H9 (cell line): ENCODE measurements around the gene PCBP2. TPM values are rescaled to one million over a fixed set of nuclear protein-coding genes. Genes with fewer than 3 reads are reported as not detected.

Experiments
- DNase-seq: peaks from one replicate; pipeline ENCODE4 v3.0.0-alpha.2; 2017
- H2AFZ ChIP-seq: one replicate; pipeline ENCODE4 v1.6.1; 2013; ENCODE audit warnings: mild to moderate bottlenecking, low read length, control low read depth, moderate library complexity
- H2AK5ac ChIP-seq: 2 replicates; pipeline ENCODE4 v1.6.1; 2013; ENCODE audit warnings: low read length, control low read depth, mixed read lengths; ENCODE audit not compliant: insufficient read length
- H2BK120ac ChIP-seq: one replicate; pipeline ENCODE4 v1.6.1; 2013; ENCODE audit warnings: low read depth, mild to moderate bottlenecking, low read length, control low read depth, inconsistent platforms; ENCODE audit not compliant: poor library complexity, severe bottlenecking
- H2BK12ac ChIP-seq: 2 replicates; pipeline ENCODE4 v1.6.1; 2013; ENCODE audit warnings: low read length, control low read depth, mixed read lengths, low read depth; ENCODE audit not compliant: insufficient read length
- H2BK15ac ChIP-seq: 2 replicates; pipeline ENCODE4 v1.6.1; 2013; ENCODE audit warnings: low read depth, low read length, control low read depth
- H2BK20ac ChIP-seq: one replicate; pipeline ENCODE4 v1.6.1; 2013; ENCODE audit warnings: low read depth, mild to moderate bottlenecking, low read length, control low read depth, inconsistent platforms; ENCODE audit not compliant: poor library complexity, severe bottlenecking
- H2BK5ac ChIP-seq: 2 replicates; pipeline ENCODE4 v1.6.1; 2013; ENCODE audit warnings: low read length, control low read depth, mixed read lengths; ENCODE audit not compliant: insufficient read length
- H3K14ac ChIP-seq: 2 replicates; pipeline ENCODE4 v1.6.1; 2013; ENCODE audit warnings: low read length, control low read depth; ENCODE audit not compliant: insufficient read depth
- H3K18ac ChIP-seq: 2 replicates; pipeline ENCODE4 v1.6.1; 2013; ENCODE audit warnings: low read depth, mild to moderate bottlenecking, mixed read lengths, low read length, control low read depth; ENCODE audit not compliant: insufficient read length
- H3K23ac ChIP-seq: 2 replicates; pipeline ENCODE4 v1.6.1; 2013; ENCODE audit warnings: low read length, control low read depth, mixed read lengths, low read depth; ENCODE audit not compliant: insufficient read length
- H3K23me2 ChIP-seq: 2 replicates; pipeline ENCODE4 v1.6.1; 2013; ENCODE audit warnings: low read depth, mild to moderate bottlenecking, mixed read lengths, low read length, control low read depth; ENCODE audit not compliant: insufficient read length, poor library complexity, severe bottlenecking
- H3K27ac ChIP-seq: 2 replicates; pipeline ENCODE4 v1.5.1; 2013; ENCODE audit warnings: low read length, control low read depth, mixed read lengths, low read depth; ENCODE audit not compliant: insufficient read length
- H3K27me3 ChIP-seq: 2 replicates; pipeline ENCODE4 v1.6.1; 2013; ENCODE audit warnings: low read length, control low read depth, inconsistent platforms; ENCODE audit not compliant: insufficient read depth
- H3K4ac ChIP-seq: 2 replicates; pipeline ENCODE4 v1.6.1; 2013; ENCODE audit warnings: low read depth, mild to moderate bottlenecking, control low read depth, inconsistent platforms, low read length, moderate library complexity
- H3K4me1 ChIP-seq: 2 replicates; pipeline ENCODE4 v1.6.1; 2013; ENCODE audit warnings: low read length, control low read depth, inconsistent platforms; ENCODE audit not compliant: insufficient read depth
- H3K4me2 ChIP-seq: 2 replicates; pipeline ENCODE4 v1.6.1; 2013; ENCODE audit warnings: low read length, control low read depth, mixed read lengths; ENCODE audit not compliant: insufficient read length, insufficient read depth
- H3K56ac ChIP-seq: 2 replicates; pipeline ENCODE4 v1.6.1; 2013; ENCODE audit warnings: low read depth, mild to moderate bottlenecking, mixed read lengths, low read length, control low read depth; ENCODE audit not compliant: insufficient read length
- H3K79me1 ChIP-seq: 2 replicates; pipeline ENCODE4 v1.6.1; 2013; ENCODE audit warnings: low read depth, mild to moderate bottlenecking, moderate library complexity, low read length, control low read depth, inconsistent platforms; ENCODE audit not compliant: insufficient read depth, poor library complexity, severe bottlenecking
- H3K79me2 ChIP-seq: 2 replicates; pipeline ENCODE4 v1.6.1; 2013; ENCODE audit warnings: low read length, control low read depth, inconsistent platforms; ENCODE audit not compliant: insufficient read depth
- H3K9ac ChIP-seq: 2 replicates; pipeline ENCODE4 v1.6.1; 2013; ENCODE audit warnings: low read length, control low read depth, mixed read lengths; ENCODE audit not compliant: insufficient read length; ENCODE audit errors: extremely low read depth
- H3K9me3 ChIP-seq: one replicate; pipeline ENCODE4 v1.6.1; 2013; ENCODE audit warnings: low read depth, low read length, inconsistent platforms; ENCODE audit not compliant: control insufficient read depth
- H3T11ph ChIP-seq: one replicate; pipeline ENCODE4 v1.6.1; 2013; ENCODE audit warnings: mild to moderate bottlenecking, low read length, control low read depth, inconsistent platforms
- H4K20me1 ChIP-seq: one replicate; pipeline ENCODE4 v1.6.1; 2013; ENCODE audit not compliant: control insufficient read depth, insufficient read length, insufficient read depth
- H4K5ac ChIP-seq: 2 replicates; pipeline ENCODE4 v1.6.1; 2013; ENCODE audit warnings: low read depth, mild to moderate bottlenecking, mixed read lengths, low read length, control low read depth; ENCODE audit not compliant: insufficient read length
- H4K8ac ChIP-seq: replicated peaks from 2 replicates; pipeline ENCODE4 v1.6.1; 2013; ENCODE audit warnings: low read length, control low read depth, mixed read lengths, low read depth; ENCODE audit not compliant: insufficient read length
- H4K91ac ChIP-seq: 2 replicates; pipeline ENCODE4 v1.6.1; 2013; ENCODE audit warnings: low read depth, mild to moderate bottlenecking, moderate library complexity, mixed read lengths, low read length, control low read depth; ENCODE audit not compliant: insufficient read length
- H3K27ac Mint-ChIP-seq, 3 experiments: 2 replicates in 2 of 3; 3 replicates in 1 of 3; pipeline ENCODE4 v1.8.0; 2020 to 2021; ENCODE audit warnings: mixed read lengths in 3 of 3, mild to moderate bottlenecking in 1 of 3, moderate library complexity in 1 of 3
- H3K27me3 Mint-ChIP-seq: 2 replicates; pipeline ENCODE4 v1.8.0; 2021; ENCODE audit warnings: low read depth, mild to moderate bottlenecking, moderate library complexity, mixed read lengths
- H3K36me3 Mint-ChIP-seq, 3 experiments: 2 replicates in 2 of 3; 3 replicates in 1 of 3; pipeline ENCODE4 v1.8.0; 2020 to 2021; ENCODE audit warnings: low read depth in 3 of 3, mixed read lengths in 3 of 3; ENCODE audit not compliant: insufficient read depth in 1 of 3
- H3K4me1 Mint-ChIP-seq, 2 experiments: 2 replicates each; pipeline ENCODE4 v1.8.0; 2020; ENCODE audit warnings: mixed read lengths in 2 of 2
- H3K4me3 Mint-ChIP-seq, 2 experiments: 2 replicates in 1 of 2; 3 replicates in 1 of 2; pipeline ENCODE4 v1.8.0; 2020 to 2021; ENCODE audit warnings: mild to moderate bottlenecking in 2 of 2, mixed read lengths in 2 of 2, moderate library complexity in 1 of 2
- H3K9me3 Mint-ChIP-seq, 2 experiments: 2 replicates in 1 of 2; 3 replicates in 1 of 2; pipeline ENCODE4 v1.8.0; 2020; ENCODE audit warnings: mild to moderate bottlenecking in 2 of 2, mixed read lengths in 2 of 2, moderate library complexity in 1 of 2
- CTCF ChIP-seq: fragments of 200-600 bp; sonication (generic); conservative IDR thresholded peaks from 3 replicates; pipeline ENCODE4 v1.8.0; 2021; ENCODE audit warnings: antibody characterized with exemption, mild to moderate bottlenecking
- WGBS: extraction: QIAGEN DNeasy Blood & Tissue Kit; methylation state at CpG from one replicate; pipeline ENCODE4 v1.1.7; 2013; ENCODE audit warnings: missing lambda C conversion rate, low lambda C conversion rate, mixed read lengths; ENCODE audit not compliant: insufficient read length; ENCODE audit errors: extremely low coverage; 5-methylcytosine and 5-hydroxymethylcytosine counted together
- total RNA-seq: library from RNA; stranded (reverse); gene quantifications from 2 replicates; pipeline ENCODE4 v1.2.1, GENCODE V29; 2021

The PCBP2 gene
- total RNA-seq, 1 experiment from 2014 or later = 1,207 TPM

GRCh38 chr12:53456654-53457366 is 4.9 kb downstream of the PCBP2 start:
- Histone ChIP-seq H2BK15ac (no peak overlapping the region), H3K23me2 (no peaks in the 10 kb centered on the region), H2BK20ac (no peak overlapping the region), H2BK5ac (no peak overlapping the region), H3K56ac (no peak overlapping the region), H4K8ac (no peak overlapping the region), H3K9ac (no peak overlapping the region), H2AK5ac (no peak overlapping the region), H4K5ac (no peak overlapping the region), H3K23ac (no peak overlapping the region), H3K27me3 (no peaks in the 10 kb centered on the region), H3K9me3 (no peaks in the 10 kb centered on the region), H2AFZ (no peak overlapping the region), H3K4me2 (no peak overlapping the region), H3K14ac (no peak overlapping the region), H3K27ac (no peak overlapping the region), H3K79me2 (peaks cover 26% of the 10 kb centered on the region), H4K91ac (no peak overlapping the region), H3T11ph (no peak overlapping the region), H3K4ac (no peak overlapping the region), H2BK12ac (no peak overlapping the region), H3K79me1 (peaks cover 12% of the 10 kb centered on the region), H3K18ac (no peak overlapping the region), H3K4me1 (no peaks in the 10 kb centered on the region), H4K20me1 (no peaks in the 10 kb centered on the region), H2BK120ac (no peak overlapping the region)
- no peak for DNase-seq
- Mint-ChIP-seq H3K27ac (peak overlapping the region in 2 of 3 experiments; percentile 53 to 77; a peak in 1 of 7 replicates), H3K4me3 (peak overlapping the region in 1 of 2 experiments; percentile 46; a peak in 1 of 5 replicates), H3K36me3 (peaks cover 68 to 89% (median 87%) of the 10 kb centered on the region in 3 experiments), H3K4me1 (peaks cover 40 to 56% of the 10 kb centered on the region in 2 experiments), H3K9me3 (no peaks in the 10 kb centered on the region; a peak in 1 of 5 replicates), H3K27me3 (no peaks in the 10 kb centered on the region)
- no CpG with 5 or more reads among the region's 6 CpGs for WGBS
- no peak for TF ChIP-seq CTCF
